Stimulated activated CD4-positive, alpha-beta T cell treated with anti-CD3 and anti-CD28 coated beads, Interleukin-15, amount 100 ng/mL, for 48 hours (primary cell): ENCODE measurements around the gene CELA3B.
"Not testable (repeated sequence)": the region's sequence is repeated elsewhere in the genome, so short reads cannot be mapped to it uniquely, and the experiment has no call there.

Experiments used
- DNase-seq, 2 donors: peaks; one replicate each; pipeline ENCODE4 v3.0.0-alpha.2; 2020; ENCODE audit warnings: low read depth in 2 of 2

The CELA3B gene

GRCh38 chr1:22012752-22013151 is 35.9 kb downstream of the CELA3B start:
- DNase-seq = not testable (repeated sequence)

- DNase-seq = not testable (repeated sequence)
These were observed 37.9 kb downstream of the CELA3B start for GRCh38 chr1:22014575-22015206.

- peak; percentile 60 to 61 for DNase-seq
These were observed 42.0 kb downstream of the CELA3B start for GRCh38 chr1:22018583-22019559.

- DNase-seq = no peak
These were observed 44.2 kb downstream of the CELA3B start for GRCh38 chr1:22021061-22021460.

- DNase-seq = peak; percentile 64 to 78
These were observed 47.9 kb downstream of the CELA3B start for GRCh38 chr1:22024485-22025367.

GRCh38 chr1:22025368-22026155 is 48.7 kb downstream of the CELA3B start:
- DNase-seq = peak; percentile 84 to 88

- no peak for DNase-seq
These were observed 50.1 kb downstream of the CELA3B start for GRCh38 chr1:22026924-22027289.

- no peak for DNase-seq
These were observed 53.2 kb downstream of the CELA3B start for GRCh38 chr1:22030057-22030456.

- DNase-seq = no peak
These were observed 53.7 kb downstream of the CELA3B start for GRCh38 chr1:22030473-22030872.

- DNase-seq = no peak
These were observed 54.6 kb downstream of the CELA3B start for GRCh38 chr1:22031214-22031962.

- not testable (repeated sequence) for DNase-seq
These were observed 58.0 kb downstream of the CELA3B start for GRCh38 chr1:22034834-22035233.

GRCh38 chr1:22037520-22037919 is 60.7 kb downstream of the CELA3B start:
- DNase-seq = no peak

- no peak for DNase-seq
These were observed 61.2 kb downstream of the CELA3B start for GRCh38 chr1:22038036-22038435.
